Lung (tissue), 12 donors: ENCODE measurements around the gene PTPN13. TPM values are rescaled to one million over a fixed set of nuclear protein-coding genes. Genes with fewer than 3 reads are reported as not detected.

Source experiments
- ATAC-seq: fragments of 200-7000 bp; cut with Tn5 transposase; one replicate; pipeline ENCODE4 v1.9.1; 2020; ENCODE audit warnings: moderate number of reproducible peaks; ENCODE audit not compliant: insufficient read depth, low FRiP score
- DNase-seq, 3 donors: peaks; one replicate each; pipeline ENCODE4 v3.0.0-alpha.2; 2013 to 2017
- H3K27ac ChIP-seq, 2 donors: one replicate each; pipeline ENCODE4 v1.5.1; 2013; ENCODE audit warnings: mild to moderate bottlenecking in 2 of 2, moderate library complexity in 2 of 2, control low read depth in 1 of 2, inconsistent platforms in 1 of 2, low read depth in 1 of 2, low read length in 1 of 2
- H3K27me3 ChIP-seq, 3 donors: one replicate each; pipeline ENCODE4 v1.5.1; 2013; ENCODE audit warnings: low read length in 2 of 3; ENCODE audit not compliant: control insufficient read depth in 3 of 3, insufficient read depth in 3 of 3
- H3K36me3 ChIP-seq, 4 donors: one replicate each; pipeline ENCODE4 v1.5.1; 2013; ENCODE audit warnings: low read length in 4 of 4, mild to moderate bottlenecking in 1 of 4, moderate library complexity in 1 of 4; ENCODE audit not compliant: control insufficient read depth in 4 of 4, insufficient read depth in 4 of 4
- H3K4me1 ChIP-seq, 5 donors: one replicate each; pipeline ENCODE4 v1.5.1; 2013; ENCODE audit warnings: low read length in 5 of 5, mild to moderate bottlenecking in 2 of 5, moderate library complexity in 1 of 5; ENCODE audit not compliant: control insufficient read depth in 5 of 5, insufficient read depth in 5 of 5
- H3K4me3 ChIP-seq: one replicate; pipeline ENCODE4 v1.5.1; 2013; ENCODE audit warnings: mild to moderate bottlenecking, control low read depth, moderate library complexity
- H3K9ac ChIP-seq, 2 donors: one replicate each; pipeline ENCODE4 v1.5.1; 2013; ENCODE audit warnings: low read length in 2 of 2, control low read depth in 1 of 2; ENCODE audit not compliant: insufficient read depth in 1 of 2
- H3K9me3 ChIP-seq, 4 donors: one replicate each; pipeline ENCODE4 v1.5.1; 2013; ENCODE audit warnings: low read length in 3 of 4, mild to moderate bottlenecking in 1 of 4, moderate library complexity in 1 of 4; ENCODE audit not compliant: control insufficient read depth in 4 of 4, insufficient read depth in 3 of 4
- WGBS, 2 donors: extraction: QIAGEN DNeasy Blood & Tissue Kit; methylation state at CpG; one replicate each; pipeline ENCODE4 v1.1.7; 2013; 5-methylcytosine and 5-hydroxymethylcytosine counted together
- polyA plus RNA-seq, 2 donors: library from polyadenylated mRNA; stranded (reverse); fragments of 200-250 nt; gene quantifications; one replicate each; pipeline ENCODE4 v1.2.1, GENCODE V29; 2013
- total RNA-seq, 2 donors: library from RNA; depleted of rRNA in 1 of 2; stranded (reverse); fragments of >200 nt in 1 of 2; gene quantifications; one replicate each; pipeline ENCODE4 v1.2.1, GENCODE V29; 2014 to 2021
- TF ChIP-seq, protein P1 (sequence below): IDR thresholded peaks from 2 replicates; pipeline ENCODE4 v1.5.1; 2012; ENCODE audit warnings: mild to moderate bottlenecking; ENCODE audit errors: control extremely low read depth, extremely low read depth
- donor health status: control.
- donor health status: control.
- donor health status: Bipolar disorder and iron deficiency.
- donor health status: healthy.
- donor health status: DM: yes; HTN: yes; CAD: no.

Gene PTPN13
- total and polyA plus RNA-seq, 4 donors = 8.3 to 95.0 (median 47.9) TPM

DNA sequence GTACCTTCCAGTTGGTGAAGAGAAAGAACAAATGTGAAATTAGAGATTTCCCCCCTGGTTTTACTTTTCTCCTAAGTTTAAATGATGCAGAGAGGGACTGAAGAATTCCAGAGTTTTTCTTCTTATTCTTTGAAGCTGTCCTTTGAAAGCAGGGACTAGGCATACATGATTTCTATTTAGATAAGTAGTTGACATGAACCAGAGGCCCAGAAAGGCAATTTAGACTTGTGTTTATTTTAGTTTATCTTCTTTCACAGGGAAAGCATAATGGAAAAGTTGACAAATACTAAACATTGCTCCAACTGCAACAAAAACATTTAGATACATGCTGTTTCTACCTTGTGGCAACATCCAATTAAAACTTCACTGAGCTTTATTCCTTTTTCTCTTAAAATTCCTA, 32.0 kb downstream of the PTPN13 start:
- Histone ChIP-seq H3K4me3 (no peak overlapping the region), H3K27ac (no peak overlapping the region), H3K4me1 (peaks cover 0 to 21% (median 0%) of the 10 kb centered on the region in 5 donors), H3K9me3 (no peaks in the 10 kb centered on the region), H3K27me3 (no peaks in the 10 kb centered on the region), H3K9ac (no peak overlapping the region), H3K36me3 (no peaks in the 10 kb centered on the region)
- TF ChIP-seq, protein P1, sequence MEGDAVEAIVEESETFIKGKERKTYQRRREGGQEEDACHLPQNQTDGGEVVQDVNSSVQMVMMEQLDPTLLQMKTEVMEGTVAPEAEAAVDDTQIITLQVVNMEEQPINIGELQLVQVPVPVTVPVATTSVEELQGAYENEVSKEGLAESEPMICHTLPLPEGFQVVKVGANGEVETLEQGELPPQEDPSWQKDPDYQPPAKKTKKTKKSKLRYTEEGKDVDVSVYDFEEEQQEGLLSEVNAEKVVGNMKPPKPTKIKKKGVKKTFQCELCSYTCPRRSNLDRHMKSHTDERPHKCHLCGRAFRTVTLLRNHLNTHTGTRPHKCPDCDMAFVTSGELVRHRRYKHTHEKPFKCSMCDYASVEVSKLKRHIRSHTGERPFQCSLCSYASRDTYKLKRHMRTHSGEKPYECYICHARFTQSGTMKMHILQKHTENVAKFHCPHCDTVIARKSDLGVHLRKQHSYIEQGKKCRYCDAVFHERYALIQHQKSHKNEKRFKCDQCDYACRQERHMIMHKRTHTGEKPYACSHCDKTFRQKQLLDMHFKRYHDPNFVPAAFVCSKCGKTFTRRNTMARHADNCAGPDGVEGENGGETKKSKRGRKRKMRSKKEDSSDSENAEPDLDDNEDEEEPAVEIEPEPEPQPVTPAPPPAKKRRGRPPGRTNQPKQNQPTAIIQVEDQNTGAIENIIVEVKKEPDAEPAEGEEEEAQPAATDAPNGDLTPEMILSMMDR = no peak
- ATAC-seq (no peak), DNase-seq (peak in 2 of 3 donors; percentile 29 to 31)

GRCh38 chr4:86627462-86628135, 33.5 kb downstream of the PTPN13 start:
- ATAC-seq = no peak
- TF ChIP-seq, protein P1 = no peak

GRCh38 chr4:86630629-86631028, 36.5 kb downstream of the PTPN13 start:
- Histone ChIP-seq H3K36me3 (no peaks in the 10 kb centered on the region), H3K27me3 (no peaks in the 10 kb centered on the region), H3K4me1 (peaks cover 0 to 36% (median 12%) of the 10 kb centered on the region in 5 donors), H3K9me3 (no peaks in the 10 kb centered on the region), H3K9ac (no peak overlapping the region), H3K27ac (no peak overlapping the region), H3K4me3 (no peak overlapping the region)
- WGBS, 2 donors = 69 to 86% methylated on average over 1 of the region's 1 CpG
- no peak for DNase-seq
- no peak for ATAC-seq
- TF ChIP-seq, protein P1 = no peak

More at GRCh38 chr4:86627462-86628135, 33.5 kb downstream of the PTPN13 start:
- H3K27me3 ChIP-seq = no peaks in the 10 kb centered on the region
- H3K9ac ChIP-seq = no peak overlapping the region
- H3K4me3 ChIP-seq = no peak overlapping the region
- H3K36me3 ChIP-seq = no peaks in the 10 kb centered on the region
- peaks cover 0 to 20% (median 5%) of the 10 kb centered on the region in 5 donors for H3K4me1 ChIP-seq
- no peak for DNase-seq
- no peaks in the 10 kb centered on the region for H3K9me3 ChIP-seq
- no peak overlapping the region for H3K27ac ChIP-seq

DNA sequence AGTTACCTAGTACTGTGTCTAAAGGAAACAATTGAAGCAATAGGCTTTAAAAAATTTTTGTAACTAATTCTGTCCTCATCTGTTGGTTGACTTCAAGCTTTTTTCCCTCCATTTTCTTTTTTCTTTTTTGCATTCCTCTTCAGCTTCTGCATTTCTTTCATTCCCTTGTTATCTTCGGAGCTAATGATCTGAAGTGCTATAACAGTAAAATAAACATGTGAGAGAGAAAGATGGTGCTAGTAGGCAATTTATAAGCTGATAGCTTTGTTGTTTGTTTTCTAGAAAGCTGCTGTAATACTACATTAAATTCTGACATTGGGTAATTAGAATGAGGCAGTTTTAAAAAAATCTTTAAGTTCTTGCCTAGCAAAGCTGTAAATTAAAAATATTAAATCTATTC, 37.1 kb downstream of the PTPN13 start:
- H3K27me3 ChIP-seq = no peaks in the 10 kb centered on the region
- H3K4me3 ChIP-seq = no peak overlapping the region
- peaks cover 0 to under 1% (median 0%) of the 10 kb centered on the region in 4 donors for H3K9me3 ChIP-seq
- DNase-seq = peak in 2 of 3 donors; percentile 58 to 71
- H3K9ac ChIP-seq = no peak overlapping the region
- no peak for ATAC-seq
- TF ChIP-seq, protein P1 = no peak
- 49 to 68% methylated on average over 1 of the region's 1 CpG for WGBS, 2 donors
- H3K4me1 ChIP-seq = peaks cover 0 to 33% (median 8%) of the 10 kb centered on the region in 5 donors
- no peak overlapping the region for H3K27ac ChIP-seq
- H3K36me3 ChIP-seq = peaks cover 0 to 4% (median 2%) of the 10 kb centered on the region in 4 donors
